Karpas-422 (cell line): ENCODE results near the gene GZF1. TPM values are rescaled to one million over a fixed set of nuclear protein-coding genes. Genes with fewer than 3 reads are reported as not detected.

Experiments
- DNase-seq: peaks from one replicate; pipeline ENCODE4 v3.0.0-alpha.2; 2015
- H2AFZ ChIP-seq: fragments of 200-600 bp; sonication (generic); 2 replicates; pipeline ENCODE4 v1.6.1; 2014; ENCODE audit warnings: antibody characterized with exemption, low read length, mixed read lengths
- H3K27ac ChIP-seq: fragments of 200-600 bp; sonication (generic); 2 replicates; pipeline ENCODE4 v1.5.1; 2014; ENCODE audit warnings: mild to moderate bottlenecking, low read length, moderate library complexity
- H3K27me3 ChIP-seq: fragments of 200-600 bp; sonication (generic); 2 replicates; pipeline ENCODE4 v1.6.1; 2014; ENCODE audit warnings: low read length, mixed read lengths
- H3K36me3 ChIP-seq: fragments of 200-600 bp; sonication (generic); 2 replicates; pipeline ENCODE4 v1.6.1; 2014; ENCODE audit warnings: low read length, mixed read lengths; ENCODE audit not compliant: insufficient read depth
- H3K4me1 ChIP-seq: fragments of 200-600 bp; sonication (generic); 2 replicates; pipeline ENCODE4 v1.6.1; 2014; ENCODE audit warnings: mild to moderate bottlenecking, low read length, mixed read lengths
- H3K4me2 ChIP-seq: fragments of 200-600 bp; sonication (generic); 2 replicates; pipeline ENCODE4 v1.6.1; 2014; ENCODE audit warnings: low read length, low read depth, mild to moderate bottlenecking; ENCODE audit not compliant: poor library complexity, severe bottlenecking
- H3K4me3 ChIP-seq: fragments of 200-600 bp; sonication (generic); 2 replicates; pipeline ENCODE4 v1.5.1; 2014; ENCODE audit warnings: mild to moderate bottlenecking, antibody characterized with exemption, low read length, mixed read lengths
- H3K79me2 ChIP-seq: fragments of 200-600 bp; sonication (generic); 2 replicates; pipeline ENCODE4 v1.6.1; 2014; ENCODE audit warnings: mild to moderate bottlenecking, low read length, mixed read lengths
- H3K9ac ChIP-seq: fragments of 200-600 bp; sonication (generic); 2 replicates; pipeline ENCODE4 v1.6.0; 2014; ENCODE audit warnings: low read length
- H3K9me2 ChIP-seq: fragments of 200-600 bp; sonication (generic), shearing (Covaris generic); replicated peaks from 2 replicates; pipeline ENCODE4 v1.6.0; 2014; ENCODE audit warnings: mild to moderate bottlenecking, low read length, moderate library complexity; ENCODE audit not compliant: insufficient read depth
- H3K9me3 ChIP-seq: fragments of 300-700, 200-600 bp; sonication (generic); 2 replicates; pipeline ENCODE4 v1.6.1; 2014; ENCODE audit warnings: low read length, mixed read lengths
- H4K20me1 ChIP-seq: fragments of 200-600 bp; sonication (generic); 2 replicates; pipeline ENCODE4 v1.6.1; 2014; ENCODE audit warnings: mild to moderate bottlenecking, antibody characterized with exemption, low read length, low read depth; ENCODE audit not compliant: insufficient read depth
- total RNA-seq: library from RNA; depleted of rRNA; stranded (reverse); fragments of >200 nt; shearing (Covaris generic); gene quantifications from 2 replicates; pipeline ENCODE4 v1.2.3, GENCODE V29; 2014; ENCODE audit warnings: low replicate concordance

The GZF1 gene
- total RNA-seq, 1 experiment from 2014 or later: 41.4 TPM

DNA sequence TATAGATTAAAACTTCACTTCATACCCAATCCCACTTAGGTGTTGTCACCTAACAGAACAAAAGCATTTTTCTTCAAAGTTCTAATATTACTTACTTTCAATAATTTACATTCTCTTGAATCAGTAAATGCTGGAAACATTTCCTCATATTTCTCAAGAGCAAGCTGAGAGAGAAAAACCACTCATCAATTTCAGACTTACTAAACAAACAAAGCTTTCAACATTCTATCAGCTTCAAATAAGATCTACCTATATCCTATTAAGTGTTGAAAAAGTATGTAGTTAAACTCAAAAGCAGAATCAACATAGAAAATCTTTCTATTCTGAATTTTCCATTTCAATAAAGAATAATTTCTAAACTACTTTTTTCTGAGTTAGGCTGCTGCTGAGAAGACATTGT, 17.8 kb downstream of the GZF1 start:
- no peak overlapping the region for H2AFZ ChIP-seq
- H3K4me1 ChIP-seq: no peaks in the 10 kb centered on the region
- H3K36me3 ChIP-seq: peaks cover 60% of the 10 kb centered on the region
- DNase-seq: no peak
- H3K9ac ChIP-seq: no peak overlapping the region
- H3K27ac ChIP-seq: no peak overlapping the region
- no peaks in the 10 kb centered on the region for H3K27me3 ChIP-seq
- H3K9me2 ChIP-seq: no peaks in the 10 kb centered on the region
- H3K4me3 ChIP-seq: no peak overlapping the region
- no peaks in the 10 kb centered on the region for H4K20me1 ChIP-seq
- H3K79me2 ChIP-seq: peaks cover 68% of the 10 kb centered on the region
- H3K9me3 ChIP-seq: no peaks in the 10 kb centered on the region
- H3K4me2 ChIP-seq: no peak overlapping the region

DNA sequence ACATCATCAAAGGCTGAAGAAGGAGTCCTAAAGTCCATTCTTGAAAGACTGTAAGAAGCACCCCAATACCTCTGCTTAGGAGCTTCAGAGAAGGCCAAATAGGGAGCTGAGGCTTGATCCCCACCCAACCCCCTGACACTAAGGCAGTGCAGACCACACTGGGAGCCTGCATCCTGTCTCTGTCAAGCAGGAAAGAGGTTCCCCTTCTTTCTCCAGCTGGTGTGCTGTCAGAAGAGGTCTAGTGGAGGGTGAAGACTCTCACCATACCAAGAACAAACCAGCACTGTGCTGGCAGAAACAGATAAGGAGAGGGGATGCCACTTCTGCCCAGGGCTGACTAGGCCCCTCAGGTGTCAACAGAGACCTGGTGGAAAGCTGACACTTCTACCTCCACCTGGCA, 19.9 kb downstream of the GZF1 start:
- Histone ChIP-seq H3K27ac (no peak overlapping the region), H3K9ac (no peak overlapping the region), H3K4me2 (no peak overlapping the region), H2AFZ (no peak overlapping the region), H3K27me3 (no peaks in the 10 kb centered on the region), H3K4me3 (no peak overlapping the region), H3K4me1 (no peaks in the 10 kb centered on the region), H4K20me1 (no peaks in the 10 kb centered on the region), H3K9me2 (no peaks in the 10 kb centered on the region), H3K9me3 (no peaks in the 10 kb centered on the region), H3K79me2 (peaks cover 72% of the 10 kb centered on the region), H3K36me3 (peaks cover 62% of the 10 kb centered on the region)
- no peak for DNase-seq

DNA sequence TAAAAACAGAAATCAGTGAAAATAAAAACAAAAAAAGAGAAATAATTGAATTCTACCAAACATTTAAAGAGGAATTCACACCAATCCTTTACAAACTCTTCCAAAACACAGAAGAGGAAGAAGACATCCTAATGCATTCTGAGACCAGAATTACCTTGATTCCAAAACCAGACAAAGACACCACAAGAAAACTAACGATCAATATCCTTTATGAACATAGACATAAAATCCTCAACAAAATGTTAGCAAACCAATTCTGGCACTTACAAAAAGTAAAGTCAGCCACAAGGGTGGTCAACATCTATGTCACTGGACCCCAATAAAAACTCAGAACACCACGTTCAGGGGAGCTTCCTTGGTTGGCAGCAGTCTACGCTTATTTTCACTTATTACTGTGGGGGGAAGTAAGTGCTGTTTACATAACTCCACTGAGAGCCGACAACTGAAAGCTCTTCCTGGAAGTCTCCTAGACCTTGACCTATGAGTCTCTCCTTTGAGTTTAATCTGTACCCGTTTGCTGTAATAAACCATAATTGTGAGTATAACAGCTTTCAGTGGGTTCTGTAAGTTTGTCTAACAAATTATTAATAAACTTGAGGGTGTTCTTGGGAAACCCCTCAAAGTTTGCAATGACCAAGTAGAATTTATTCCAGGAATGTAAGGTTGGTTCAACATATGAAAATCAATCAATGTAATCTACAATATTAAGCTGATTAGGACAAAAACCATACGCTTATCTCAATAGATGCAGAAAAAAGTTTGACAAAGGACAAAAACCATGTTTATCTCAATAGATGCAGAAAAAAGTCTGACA, 24.5 kb downstream of the GZF1 start:
- H4K20me1 ChIP-seq: no peaks in the 10 kb centered on the region
- peaks cover 72% of the 10 kb centered on the region for H3K36me3 ChIP-seq
- H2AFZ ChIP-seq: no peak overlapping the region
- no peak overlapping the region for H3K9ac ChIP-seq
- H3K27ac ChIP-seq: no peak overlapping the region
- no peaks in the 10 kb centered on the region for H3K9me2 ChIP-seq
- H3K9me3 ChIP-seq: no peaks in the 10 kb centered on the region
- no peak overlapping the region for H3K4me3 ChIP-seq
- H3K79me2 ChIP-seq: peaks cover 94% of the 10 kb centered on the region
- peaks cover 4% of the 10 kb centered on the region for H3K4me1 ChIP-seq
- no peak for DNase-seq
- no peak overlapping the region for H3K4me2 ChIP-seq
- no peaks in the 10 kb centered on the region for H3K27me3 ChIP-seq

DNA sequence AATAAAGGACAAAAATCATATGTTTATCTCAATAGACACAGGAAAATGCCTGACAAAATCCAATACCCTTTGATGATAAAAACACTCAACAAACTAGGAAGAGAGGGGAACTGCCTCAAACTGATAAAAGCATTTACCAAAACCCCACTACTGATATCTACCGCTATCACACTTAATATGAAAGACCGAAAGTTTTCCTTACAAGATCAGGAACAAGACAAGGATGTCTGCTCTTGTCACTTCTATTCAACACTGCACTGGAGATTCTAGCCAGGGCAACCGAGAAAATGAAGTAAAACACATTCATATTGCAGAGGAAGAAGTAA, 25.1 kb downstream of the GZF1 start:
- no peaks in the 10 kb centered on the region for H4K20me1 ChIP-seq
- H3K27me3 ChIP-seq: no peaks in the 10 kb centered on the region
- no peak overlapping the region for H3K9ac ChIP-seq
- H3K27ac ChIP-seq: no peak overlapping the region
- H3K9me3 ChIP-seq: no peaks in the 10 kb centered on the region
- no peak overlapping the region for H3K4me2 ChIP-seq
- H3K36me3 ChIP-seq: peaks cover 76% of the 10 kb centered on the region
- no peak for DNase-seq
- peaks cover 94% of the 10 kb centered on the region for H3K79me2 ChIP-seq
- H3K4me3 ChIP-seq: no peak overlapping the region
- no peaks in the 10 kb centered on the region for H3K9me2 ChIP-seq
- no peak overlapping the region for H2AFZ ChIP-seq
- peaks cover 10% of the 10 kb centered on the region for H3K4me1 ChIP-seq

DNA sequence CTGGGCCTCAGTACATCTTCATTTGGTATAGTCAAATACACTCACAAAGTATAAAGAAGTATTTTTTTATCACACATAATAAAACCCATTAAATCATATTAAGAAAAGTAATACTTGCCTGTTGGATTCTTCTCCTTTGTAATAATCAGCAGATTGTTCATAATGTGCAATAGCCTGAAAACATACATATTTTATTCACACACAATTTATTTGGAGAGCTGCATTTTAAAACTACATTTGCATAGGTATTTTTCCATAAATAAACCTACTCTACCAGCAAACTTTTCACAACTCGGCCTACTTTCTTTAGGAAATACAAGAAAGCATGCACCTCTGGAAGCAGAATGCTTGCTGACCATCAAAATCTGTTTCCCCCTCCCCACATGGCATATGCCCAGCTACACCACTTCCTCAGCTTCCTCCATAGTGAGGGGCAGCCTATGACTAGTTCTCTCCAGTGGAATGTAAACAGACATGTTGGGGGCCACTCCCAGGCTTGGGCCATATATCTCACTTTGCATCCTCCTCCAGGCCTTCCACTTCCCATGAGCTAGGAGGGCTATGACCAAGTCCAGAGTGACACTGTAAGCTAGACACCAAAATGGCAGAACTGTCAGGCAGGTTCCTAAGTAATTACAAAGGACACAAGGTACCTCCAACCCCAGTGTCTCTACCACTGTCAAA, 28.3 kb downstream of the GZF1 start:
- Histone ChIP-seq H3K79me2 (peaks cover 93% of the 10 kb centered on the region), H2AFZ (no peak overlapping the region), H3K9me3 (no peaks in the 10 kb centered on the region), H3K4me1 (peaks cover 30% of the 10 kb centered on the region), H3K4me3 (no peak overlapping the region), H4K20me1 (no peaks in the 10 kb centered on the region), H3K9ac (no peak overlapping the region), H3K27me3 (no peaks in the 10 kb centered on the region), H3K27ac (peak overlapping the region; percentile 33; the same call in 1 of the 2 replicates), H3K36me3 (peaks cover 72% of the 10 kb centered on the region), H3K4me2 (no peak overlapping the region), H3K9me2 (no peaks in the 10 kb centered on the region)
- no peak for DNase-seq

DNA sequence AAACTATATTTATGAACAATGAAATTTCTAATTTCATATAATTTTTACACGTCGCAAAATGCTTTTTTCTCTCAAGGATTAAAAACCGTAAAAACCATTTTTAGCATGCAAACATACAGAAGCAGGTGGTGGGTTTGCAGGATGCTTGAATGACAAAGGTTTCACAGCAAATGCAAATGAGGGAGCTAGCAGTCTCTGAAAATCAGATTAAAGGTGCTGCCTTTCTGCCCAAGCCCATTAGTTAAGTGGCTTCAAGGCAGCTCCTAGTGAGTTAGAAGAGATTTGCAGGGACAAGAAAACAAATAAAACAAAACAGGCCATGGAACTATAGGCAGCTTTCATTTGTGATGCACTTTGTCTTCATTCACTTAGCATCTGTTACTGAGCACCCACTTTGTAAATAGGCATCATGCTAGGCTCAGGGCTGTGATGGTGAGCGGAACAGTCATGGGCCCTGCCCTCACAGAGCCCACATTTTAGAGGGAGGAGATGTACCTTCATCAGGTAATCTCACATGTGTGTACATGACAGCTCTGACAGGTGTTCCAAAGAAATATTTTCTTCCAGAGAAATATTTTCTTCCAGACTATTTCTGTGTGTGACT, 29.8 kb downstream of the GZF1 start:
- Histone ChIP-seq H2AFZ (no peak overlapping the region), H3K9me3 (no peaks in the 10 kb centered on the region), H3K27me3 (no peaks in the 10 kb centered on the region), H3K27ac (peak overlapping the region; percentile 72), H3K79me2 (peaks cover 93% of the 10 kb centered on the region), H3K4me3 (peak overlapping the region; percentile 24; the same call in 1 of the 2 replicates), H3K4me1 (peaks cover 30% of the 10 kb centered on the region), H4K20me1 (no peaks in the 10 kb centered on the region), H3K4me2 (peak overlapping the region; percentile 60), H3K36me3 (peaks cover 58% of the 10 kb centered on the region), H3K9ac (0 out of 2 replicates have a peak overlapping the region, but pooled peaks have one; percentile 21), H3K9me2 (no peaks in the 10 kb centered on the region)
- peak; percentile 61 for DNase-seq

DNA sequence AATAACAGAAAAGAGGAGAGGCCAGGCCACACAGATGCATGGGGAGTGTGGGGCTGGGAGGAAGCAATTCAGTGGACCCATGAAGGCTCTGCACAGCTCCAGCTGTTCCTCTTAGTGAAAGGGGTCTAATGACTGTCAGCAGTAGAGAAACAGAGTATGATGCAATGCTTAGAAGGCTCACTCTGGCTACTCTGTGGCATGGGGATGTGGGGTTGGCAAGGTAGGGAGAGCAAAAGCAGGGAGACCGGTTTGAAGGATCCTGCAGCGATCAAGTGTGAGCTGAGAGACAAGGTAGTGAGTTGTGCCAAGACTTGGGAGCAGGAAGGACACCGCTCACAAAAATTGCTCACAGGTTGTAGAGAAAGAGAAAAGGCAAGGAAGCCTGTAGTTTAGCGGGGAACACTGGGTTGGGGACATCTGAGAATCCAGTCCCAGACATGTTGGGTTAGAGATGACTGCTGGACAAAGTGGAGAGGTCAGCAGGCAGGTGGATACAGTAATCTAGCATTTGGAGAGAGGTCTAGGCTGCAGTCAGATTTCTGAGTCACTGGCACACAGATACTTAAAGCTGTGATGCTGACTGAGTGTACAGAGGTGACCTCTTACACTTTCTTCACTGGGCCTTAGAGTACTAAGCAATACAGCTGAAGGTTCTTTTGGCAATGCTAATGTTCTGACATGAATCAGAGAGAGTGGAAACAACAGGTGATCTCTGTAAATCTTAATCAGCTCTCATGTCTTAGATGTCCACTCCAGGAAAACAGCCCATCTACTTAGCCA, 32.2 kb downstream of the GZF1 start:
- H3K36me3 ChIP-seq: peaks cover 34% of the 10 kb centered on the region
- no peak overlapping the region for H3K4me3 ChIP-seq
- DNase-seq: no peak
- H4K20me1 ChIP-seq: no peaks in the 10 kb centered on the region
- peaks cover 30% of the 10 kb centered on the region for H3K4me1 ChIP-seq
- H3K9ac ChIP-seq: no peak overlapping the region
- H3K9me3 ChIP-seq: no peaks in the 10 kb centered on the region
- H3K79me2 ChIP-seq: peaks cover 88% of the 10 kb centered on the region
- H3K9me2 ChIP-seq: no peaks in the 10 kb centered on the region
- H3K27me3 ChIP-seq: no peaks in the 10 kb centered on the region
- no peak overlapping the region for H3K4me2 ChIP-seq
- H3K27ac ChIP-seq: no peak overlapping the region
- no peak overlapping the region for H2AFZ ChIP-seq
